Measurements from ENCODE around the gene CASTOR1.

CASTOR1 gene

DNA sequence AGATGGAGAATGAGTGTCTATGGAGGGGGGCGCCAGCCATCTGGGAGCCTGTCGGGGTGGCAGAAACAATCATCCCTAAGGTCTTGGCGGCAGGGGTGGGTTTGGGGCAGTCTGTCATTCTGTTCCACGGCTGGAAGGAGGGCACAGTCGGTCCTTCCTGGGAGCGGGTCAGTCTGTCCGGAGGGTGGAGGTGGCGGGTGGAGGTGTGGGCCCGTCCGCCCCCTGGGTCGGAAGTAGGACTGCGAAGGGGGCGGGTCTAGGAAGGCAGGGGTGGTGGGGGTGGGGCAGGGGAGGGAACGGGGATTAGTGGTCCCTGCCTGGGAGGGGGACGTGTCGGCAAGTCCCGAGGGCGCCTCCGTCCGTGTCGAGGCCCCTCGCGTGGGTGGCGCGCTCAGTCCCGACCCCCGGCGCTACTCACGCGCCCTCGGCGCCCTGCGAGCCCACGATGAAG, 37.0 kb upstream of the CASTOR1 start:
- peak overlapping the region; percentile 78 for H3K4me3 ChIP-seq (ENCODE audit: low read length)
- TF ChIP-seq, protein P1, sequence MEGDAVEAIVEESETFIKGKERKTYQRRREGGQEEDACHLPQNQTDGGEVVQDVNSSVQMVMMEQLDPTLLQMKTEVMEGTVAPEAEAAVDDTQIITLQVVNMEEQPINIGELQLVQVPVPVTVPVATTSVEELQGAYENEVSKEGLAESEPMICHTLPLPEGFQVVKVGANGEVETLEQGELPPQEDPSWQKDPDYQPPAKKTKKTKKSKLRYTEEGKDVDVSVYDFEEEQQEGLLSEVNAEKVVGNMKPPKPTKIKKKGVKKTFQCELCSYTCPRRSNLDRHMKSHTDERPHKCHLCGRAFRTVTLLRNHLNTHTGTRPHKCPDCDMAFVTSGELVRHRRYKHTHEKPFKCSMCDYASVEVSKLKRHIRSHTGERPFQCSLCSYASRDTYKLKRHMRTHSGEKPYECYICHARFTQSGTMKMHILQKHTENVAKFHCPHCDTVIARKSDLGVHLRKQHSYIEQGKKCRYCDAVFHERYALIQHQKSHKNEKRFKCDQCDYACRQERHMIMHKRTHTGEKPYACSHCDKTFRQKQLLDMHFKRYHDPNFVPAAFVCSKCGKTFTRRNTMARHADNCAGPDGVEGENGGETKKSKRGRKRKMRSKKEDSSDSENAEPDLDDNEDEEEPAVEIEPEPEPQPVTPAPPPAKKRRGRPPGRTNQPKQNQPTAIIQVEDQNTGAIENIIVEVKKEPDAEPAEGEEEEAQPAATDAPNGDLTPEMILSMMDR (conservative IDR thresholded peaks at IDR 0.05; ENCODE audit: low read depth, low read length), result no peak
- no peak for DNase-seq (ENCODE audit: low read depth)

DNA sequence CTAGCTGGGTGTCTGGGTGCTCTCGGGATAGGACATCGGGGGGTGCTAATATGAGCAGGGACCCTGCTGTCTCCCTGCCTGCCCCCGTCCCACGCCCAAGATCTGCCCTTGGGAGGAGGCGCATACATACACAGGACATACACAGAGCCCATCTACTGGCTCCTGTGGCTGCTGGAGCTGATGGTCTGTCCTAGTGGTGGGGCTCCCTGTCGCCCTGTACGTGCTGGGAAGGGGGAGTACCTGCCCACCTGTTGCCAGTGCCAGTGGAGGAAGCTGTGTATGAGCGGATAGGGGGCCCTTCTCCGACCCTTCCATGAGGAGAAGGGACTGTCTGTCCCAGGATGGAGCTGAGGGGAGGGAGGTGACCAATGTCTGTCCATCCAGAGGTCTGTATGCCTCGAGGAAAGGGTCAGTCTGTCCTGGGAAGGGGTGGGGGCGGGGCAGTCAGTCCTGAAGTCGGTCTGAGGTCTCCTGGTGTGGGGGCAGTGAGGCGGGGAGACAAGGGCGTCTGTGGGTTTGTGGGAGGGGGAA, 36.5 kb upstream of the CASTOR1 start:
- TF ChIP-seq, protein P1 (conservative IDR thresholded peaks at IDR 0.05; ENCODE audit: low read depth, low read length), result no peak
- no peak for DNase-seq (ENCODE audit: low read depth)
- H3K4me3 ChIP-seq (ENCODE audit: low read length), result peak overlapping the region; percentile 78

DNA sequence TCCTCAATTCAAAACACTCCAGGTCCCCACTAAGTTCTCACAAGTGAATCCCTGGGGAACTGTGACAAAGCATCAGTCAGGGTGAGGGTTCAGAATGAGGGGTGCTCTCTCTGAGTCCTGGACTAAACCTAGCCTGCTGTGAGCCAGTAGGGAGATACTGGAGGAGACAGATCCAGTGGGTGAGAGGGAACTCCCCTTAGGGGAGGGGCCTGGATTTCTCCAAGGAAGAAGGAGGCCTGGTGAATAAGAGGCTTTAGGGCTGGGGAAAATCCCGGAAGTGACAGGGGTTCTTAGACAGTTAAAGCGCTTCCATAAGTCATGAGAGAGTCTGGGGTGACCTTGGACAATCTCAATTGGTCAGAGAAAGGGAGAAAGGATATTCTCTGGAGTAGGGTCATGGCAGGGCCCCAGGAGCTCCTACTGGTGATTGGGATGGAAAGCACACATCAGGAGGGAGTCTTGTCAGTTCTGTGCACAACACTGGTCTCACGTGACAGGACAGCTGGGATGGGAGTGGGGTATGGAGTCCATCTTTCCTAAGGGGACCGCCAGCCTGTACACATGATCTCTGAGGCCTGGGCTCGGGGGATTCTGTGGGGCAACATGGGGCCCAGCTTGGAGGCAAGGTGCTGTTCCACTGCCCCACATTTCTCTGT, 35.9 kb upstream of the CASTOR1 start:
- peak; percentile 53 for DNase-seq (ENCODE audit: low read depth)
- H3K4me3 ChIP-seq (ENCODE audit: low read length), result peak overlapping the region; percentile 78
- TF ChIP-seq, protein P1 (conservative IDR thresholded peaks at IDR 0.05; ENCODE audit: low read depth, low read length), result no peak

DNA sequence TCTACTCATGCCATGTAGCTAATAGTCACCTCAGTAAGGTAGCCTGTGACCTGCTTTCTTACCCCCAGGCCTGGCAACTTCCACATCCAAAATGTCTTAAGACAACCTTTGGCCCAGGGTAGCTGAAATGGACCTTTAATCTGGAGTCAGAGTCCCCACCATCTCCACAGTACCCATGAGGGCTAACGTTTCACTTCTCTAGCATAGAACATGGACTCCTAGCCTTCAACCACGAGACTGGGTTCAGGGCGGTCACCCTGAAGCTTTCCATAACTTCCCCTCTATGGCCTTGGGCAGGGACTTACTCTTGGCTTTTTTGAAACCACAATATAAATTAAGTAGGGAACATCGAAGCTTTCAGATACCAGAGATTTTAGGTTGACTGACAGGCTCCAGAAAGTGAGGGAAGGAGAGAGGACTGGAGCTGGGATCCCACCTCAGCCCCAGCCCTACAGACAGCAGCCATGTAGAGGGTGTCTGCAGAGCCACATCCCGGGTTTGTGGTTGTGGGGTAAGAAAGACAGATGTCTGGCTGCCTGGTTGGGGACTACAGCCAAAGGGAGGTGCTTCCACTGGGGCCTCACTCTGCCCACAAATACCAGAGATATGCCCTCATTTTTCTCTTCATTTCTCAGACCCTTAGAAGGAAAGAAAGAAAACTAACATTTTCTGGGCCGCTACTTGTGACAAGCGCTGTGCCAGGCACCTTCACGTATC, 34.9 kb upstream of the CASTOR1 start:
- H3K4me3 ChIP-seq (ENCODE audit: low read length), result peak overlapping the region; percentile 35
- no peak for DNase-seq (ENCODE audit: low read depth)
- TF ChIP-seq, protein P1 (conservative IDR thresholded peaks at IDR 0.05; ENCODE audit: low read depth, low read length), result no peak

DNA sequence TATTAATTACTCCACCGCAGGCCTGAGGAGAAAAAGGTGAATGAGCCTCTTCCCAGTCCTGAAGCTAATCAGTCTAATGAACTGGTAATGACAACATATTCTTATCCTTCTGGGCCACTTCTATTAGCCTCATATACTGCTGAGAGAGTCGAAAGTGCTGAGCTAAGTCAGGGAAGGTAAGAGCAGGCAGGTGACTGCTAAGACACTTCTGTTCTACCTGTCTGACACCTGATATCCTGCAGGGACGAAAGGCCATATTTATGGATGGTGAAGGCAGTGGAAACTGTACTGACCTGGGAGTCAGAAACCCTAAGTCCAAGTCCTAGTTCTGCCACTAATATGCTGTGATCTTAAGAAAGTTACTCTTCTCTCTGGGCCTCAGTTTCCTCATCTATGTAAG, 33.9 kb upstream of the CASTOR1 start:
- H3K4me3 ChIP-seq (ENCODE audit: low read length), result no peak overlapping the region

DNA sequence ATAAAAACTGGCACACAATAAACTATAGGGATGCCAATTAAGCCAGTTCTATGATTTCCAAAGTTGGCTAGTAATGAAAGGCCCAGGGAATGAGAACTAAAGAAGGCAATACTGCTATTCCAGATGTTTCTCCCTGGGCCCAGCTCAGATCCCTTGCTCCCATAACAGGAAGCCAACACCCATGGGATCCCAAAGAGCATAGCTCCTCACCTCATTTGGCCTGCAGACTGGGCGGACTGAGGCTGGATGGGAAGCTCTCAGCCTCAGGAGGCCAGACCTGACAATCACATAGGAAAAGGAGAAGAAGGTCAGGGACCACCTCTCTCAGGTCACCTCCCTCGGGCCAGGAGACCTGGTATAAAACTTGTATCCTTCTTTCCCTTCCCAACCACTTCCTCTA, 32.2 kb upstream of the CASTOR1 start:
- H3K4me3 ChIP-seq (ENCODE audit: low read length), result no peak overlapping the region
- no peak for DNase-seq (ENCODE audit: low read depth)
- TF ChIP-seq, protein P1 (conservative IDR thresholded peaks at IDR 0.05; ENCODE audit: low read depth, low read length), result no peak

More for the DNA sequence above, 33.9 kb upstream of the CASTOR1 start:
- TF ChIP-seq, protein P1 (conservative IDR thresholded peaks at IDR 0.05; ENCODE audit: low read depth, low read length), result no peak
- DNase-seq (ENCODE audit: low read depth), result no peak
